Left lung (tissue), 10 donors: ENCODE measurements around the gene TGM1. TPM values are rescaled to one million over a fixed set of nuclear protein-coding genes. Genes with fewer than 3 reads are reported as not detected.
A peak's percentile ranks its signal among the peaks of the same experiment; 100 is the strongest.
"Not testable (repeated sequence)": the region's sequence is repeated elsewhere in the genome, so short reads cannot be mapped to it uniquely, and the experiment has no call there.

Experiments used
- ATAC-seq: fragments of 200-7000 bp; cut with Tn5 transposase; one replicate; pipeline ENCODE4 v1.9.1; 2020; ENCODE audit warnings: moderate library complexity
- DNase-seq, 4 donors: peaks; one replicate each; pipeline ENCODE4 v3.0.0-alpha.2; 2013 to 2020
- H3K27ac ChIP-seq, 2 donors: fragments of 200-600 bp; sonication (generic) in 1 of 2; one replicate each; pipeline versions ENCODE4 v1.5.0 to v1.8.0; 2020 to 2021
- H3K27me3 ChIP-seq, 2 donors: fragments of 200-600 bp; sonication (generic) in 1 of 2; one replicate each; pipeline versions ENCODE4 v1.5.0 to v1.8.0; 2020 to 2021
- H3K36me3 ChIP-seq, 2 donors: fragments of 200-600 bp; sonication (generic) in 1 of 2; one replicate each; pipeline versions ENCODE4 v1.5.0 to v1.8.0; 2020 to 2021
- H3K4me1 ChIP-seq, 2 donors: fragments of 200-600 bp; one replicate each; pipeline ENCODE4 v1.8.0; 2021
- H3K4me3 ChIP-seq, 2 donors: fragments of 200-600 bp; sonication (generic) in 1 of 2; one replicate each; pipeline versions ENCODE4 v1.5.0 to v1.8.0; 2020 to 2021; ENCODE audit warnings: mild to moderate bottlenecking in 1 of 2
- H3K9me3 ChIP-seq, 2 donors: fragments of 200-600 bp; sonication (generic) in 1 of 2; one replicate each; pipeline versions ENCODE4 v1.5.0 to v1.8.0; 2020 to 2021
- intact Hi-C, 2 donors: fragments of 100-400 bp; cut with DNase I; formaldehyde crosslinking; loops; one replicate each; pipeline versions ENCODE4 v1.11.2 to v1.14.2; 2022
- polyA plus RNA-seq, 6 donors: library from polyadenylated mRNA; unstranded; fragments of 120-200 nt; gene quantifications; one replicate each; pipeline ENCODE4 v1.2.1, GENCODE V29; 2013; ENCODE audit not compliant: insufficient read length in 6 of 6
- total RNA-seq, 2 donors: library from RNA; stranded (reverse); fragmentation: NEBNext Ultra II Directional; extraction: Animal tissue kit (Norgen Biotek cat#: 25700); gene quantifications; one replicate each; pipeline ENCODE4 v1.2.1, GENCODE V29; 2021
- TF ChIP-seq, protein P1 (sequence below), 2 donors: fragments of 200-600 bp; sonication (generic) in 1 of 2; IDR thresholded peaks; one replicate each; pipeline versions ENCODE4 v1.5.0 to v1.8.0; 2021; ENCODE audit warnings: antibody characterized with exemption in 2 of 2
- donor health status: DM: no; HTN: yes; CAD: no.
- donor health status: DM: no; HTN: no; CAD: no.

TGM1 gene
- total and polyA plus RNA-seq, 8 donors, result 2.6 to 9.6 (median 3.6) TPM

DNA sequence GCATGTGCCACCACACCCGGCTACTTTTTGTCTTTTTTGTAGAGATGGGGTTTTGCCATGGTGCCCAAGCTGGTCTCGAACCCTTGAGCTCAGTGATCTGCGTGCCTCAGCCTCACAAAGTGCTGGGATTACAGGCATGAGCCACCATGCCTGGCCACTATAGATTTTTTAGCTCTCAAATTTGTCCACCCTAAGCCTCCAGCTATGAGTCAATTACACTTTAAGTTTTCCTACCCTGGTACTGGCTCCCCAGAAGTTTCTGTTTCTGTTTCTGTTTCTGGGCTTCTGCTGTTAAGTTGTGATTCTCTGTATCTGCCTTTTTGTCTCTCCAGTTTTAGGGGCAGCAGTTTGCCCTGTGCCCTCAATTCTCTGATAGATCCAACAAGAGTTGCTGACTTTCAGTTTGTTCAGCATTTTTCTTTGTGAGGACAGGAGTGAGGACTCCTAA, 16.2 kb downstream of the TGM1 start:
- Histone ChIP-seq H3K4me3 (no peak overlapping the region), H3K36me3 (peaks cover 0 to 8% of the 10 kb centered on the region in 2 donors), H3K9me3 (no peaks in the 10 kb centered on the region), H3K27ac (no peak overlapping the region), H3K4me1 (peaks cover 7 to 19% of the 10 kb centered on the region in 2 donors), H3K27me3 (no peaks in the 10 kb centered on the region)
- DNase-seq (no peak), ATAC-seq (no peak)
- TF ChIP-seq, protein P1, sequence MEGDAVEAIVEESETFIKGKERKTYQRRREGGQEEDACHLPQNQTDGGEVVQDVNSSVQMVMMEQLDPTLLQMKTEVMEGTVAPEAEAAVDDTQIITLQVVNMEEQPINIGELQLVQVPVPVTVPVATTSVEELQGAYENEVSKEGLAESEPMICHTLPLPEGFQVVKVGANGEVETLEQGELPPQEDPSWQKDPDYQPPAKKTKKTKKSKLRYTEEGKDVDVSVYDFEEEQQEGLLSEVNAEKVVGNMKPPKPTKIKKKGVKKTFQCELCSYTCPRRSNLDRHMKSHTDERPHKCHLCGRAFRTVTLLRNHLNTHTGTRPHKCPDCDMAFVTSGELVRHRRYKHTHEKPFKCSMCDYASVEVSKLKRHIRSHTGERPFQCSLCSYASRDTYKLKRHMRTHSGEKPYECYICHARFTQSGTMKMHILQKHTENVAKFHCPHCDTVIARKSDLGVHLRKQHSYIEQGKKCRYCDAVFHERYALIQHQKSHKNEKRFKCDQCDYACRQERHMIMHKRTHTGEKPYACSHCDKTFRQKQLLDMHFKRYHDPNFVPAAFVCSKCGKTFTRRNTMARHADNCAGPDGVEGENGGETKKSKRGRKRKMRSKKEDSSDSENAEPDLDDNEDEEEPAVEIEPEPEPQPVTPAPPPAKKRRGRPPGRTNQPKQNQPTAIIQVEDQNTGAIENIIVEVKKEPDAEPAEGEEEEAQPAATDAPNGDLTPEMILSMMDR (IDR thresholded peaks at IDR 0.05), result no peak
- intact Hi-C loops, result no loop called here

DNA sequence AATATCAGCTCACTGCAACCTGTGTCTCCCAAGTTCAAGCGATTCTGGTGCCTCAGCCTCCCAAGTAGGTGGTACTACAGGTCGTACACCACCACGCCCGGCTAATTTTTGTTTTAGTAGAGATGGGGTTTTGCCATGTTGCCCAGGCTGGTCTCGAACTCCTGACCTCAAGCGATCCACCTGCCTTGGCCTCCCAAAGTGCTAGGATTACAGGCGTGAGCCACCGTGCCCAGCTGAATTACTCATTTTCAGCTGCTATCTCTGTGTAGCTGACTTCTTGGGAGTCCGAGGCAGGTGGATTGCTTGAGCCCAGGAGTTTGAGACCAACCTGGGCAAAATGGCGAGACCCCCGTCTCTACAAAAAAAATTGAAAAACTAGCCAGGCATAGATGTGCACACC, 17.6 kb downstream of the TGM1 start:
- DNase-seq, ATAC-seq, H3K27me3 ChIP-seq, H3K27ac ChIP-seq, intact Hi-C loops, H3K9me3 ChIP-seq, H3K4me3 ChIP-seq: not testable (repeated sequence)
- Histone ChIP-seq H3K4me1 (peaks cover 20 to 24% of the 10 kb centered on the region in 2 donors), H3K36me3 (peaks cover 0 to 18% of the 10 kb centered on the region in 2 donors)

DNA sequence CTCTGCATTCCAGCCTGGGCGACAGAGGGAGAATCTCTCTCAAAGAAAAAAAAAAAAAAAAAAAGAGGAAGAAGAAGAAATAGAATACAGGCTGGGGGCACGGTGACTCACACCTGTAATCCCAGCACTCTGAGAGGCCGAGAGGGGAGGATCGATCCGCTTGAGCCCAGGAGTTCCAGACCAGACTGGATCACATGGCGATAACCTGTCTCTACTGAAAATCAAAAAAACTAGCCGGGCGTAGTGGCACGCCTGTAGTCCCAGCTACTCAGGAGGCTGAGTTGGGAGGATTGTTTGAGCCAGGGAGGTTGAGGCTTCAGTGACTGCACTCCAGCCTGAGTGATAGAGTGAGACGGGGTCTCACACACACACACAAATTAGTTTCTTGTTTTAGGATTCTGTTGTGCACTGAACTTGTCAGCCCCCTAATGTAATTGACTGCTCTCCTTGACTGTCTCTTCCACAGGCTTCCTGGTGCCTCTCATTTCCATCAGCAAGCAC, 19.6 kb downstream of the TGM1 start:
- intact Hi-C loops, result loop anchor here in 1 of 2 donors (5.0 kb wide), 1 partner anchor 54 kb away; the partner anchor contains the start of genes DHRS1 and NOP9
- H3K4me3 ChIP-seq, result peak overlapping the region; percentile 80 to 85
- peaks cover 0 to 30% of the 10 kb centered on the region in 2 donors for H3K36me3 ChIP-seq
- peak overlapping the region; percentile 99 to 100 for H3K27ac ChIP-seq
- no peaks in the 10 kb centered on the region for H3K27me3 ChIP-seq
- ATAC-seq (no peak), DNase-seq (peak in 1 of 4 donors; percentile 21)
- H3K4me1 ChIP-seq, result peaks cover 30 to 44% of the 10 kb centered on the region in 2 donors
- TF ChIP-seq, protein P1 (IDR thresholded peaks at IDR 0.05), result no peak
- H3K9me3 ChIP-seq, result no peaks in the 10 kb centered on the region

DNA sequence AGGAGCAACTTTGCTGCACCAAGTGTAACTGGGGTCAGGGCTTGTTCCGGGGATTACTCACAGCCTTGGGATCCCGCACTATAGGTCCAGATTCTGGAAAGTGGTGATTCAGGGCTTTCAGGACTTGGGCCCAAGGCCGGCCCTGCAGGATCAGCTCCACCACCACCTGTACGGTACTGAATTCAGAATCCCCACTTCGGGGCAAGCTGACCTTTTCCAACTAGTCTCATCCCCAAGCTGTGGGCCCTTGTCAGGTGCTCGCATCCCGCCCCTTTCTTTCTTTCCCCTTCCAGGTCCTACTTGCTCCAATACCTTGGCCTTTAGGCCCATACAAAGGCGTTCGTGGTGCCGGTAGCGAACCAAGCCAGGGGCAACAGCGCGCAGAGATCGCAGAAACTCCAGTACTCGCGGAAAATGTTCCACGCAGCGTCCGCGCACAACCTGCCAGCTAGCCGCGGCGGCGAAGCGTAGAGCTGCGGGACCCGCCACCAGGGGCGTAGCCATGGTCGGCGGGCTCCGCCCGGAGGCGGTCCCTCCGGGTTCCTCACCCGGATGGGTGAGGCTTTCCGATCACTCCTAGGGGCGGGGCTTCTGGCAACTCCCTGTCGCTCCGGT, 21.0 kb downstream of the TGM1 start:
- TF ChIP-seq, protein P1 (IDR thresholded peaks at IDR 0.05), result peak; percentile 62 to 78
- intact Hi-C loops, result loop anchor here in 1 of 2 donors (5.0 kb wide), 1 partner anchor 55 kb away; the partner anchor contains the start of genes DHRS1 and NOP9
- peak overlapping the region; percentile 80 to 85 for H3K4me3 ChIP-seq
- H3K36me3 ChIP-seq, result peaks cover 0 to 44% of the 10 kb centered on the region in 2 donors
- no peaks in the 10 kb centered on the region for H3K9me3 ChIP-seq
- ATAC-seq (peak; percentile 95), DNase-seq (peak in 3 of 4 donors; percentile 95 to 98 (median 95))
- H3K4me1 ChIP-seq, result peaks cover 30 to 55% of the 10 kb centered on the region in 2 donors
- H3K27ac ChIP-seq, result peak overlapping the region; percentile 99 to 100
- no peaks in the 10 kb centered on the region for H3K27me3 ChIP-seq

DNA sequence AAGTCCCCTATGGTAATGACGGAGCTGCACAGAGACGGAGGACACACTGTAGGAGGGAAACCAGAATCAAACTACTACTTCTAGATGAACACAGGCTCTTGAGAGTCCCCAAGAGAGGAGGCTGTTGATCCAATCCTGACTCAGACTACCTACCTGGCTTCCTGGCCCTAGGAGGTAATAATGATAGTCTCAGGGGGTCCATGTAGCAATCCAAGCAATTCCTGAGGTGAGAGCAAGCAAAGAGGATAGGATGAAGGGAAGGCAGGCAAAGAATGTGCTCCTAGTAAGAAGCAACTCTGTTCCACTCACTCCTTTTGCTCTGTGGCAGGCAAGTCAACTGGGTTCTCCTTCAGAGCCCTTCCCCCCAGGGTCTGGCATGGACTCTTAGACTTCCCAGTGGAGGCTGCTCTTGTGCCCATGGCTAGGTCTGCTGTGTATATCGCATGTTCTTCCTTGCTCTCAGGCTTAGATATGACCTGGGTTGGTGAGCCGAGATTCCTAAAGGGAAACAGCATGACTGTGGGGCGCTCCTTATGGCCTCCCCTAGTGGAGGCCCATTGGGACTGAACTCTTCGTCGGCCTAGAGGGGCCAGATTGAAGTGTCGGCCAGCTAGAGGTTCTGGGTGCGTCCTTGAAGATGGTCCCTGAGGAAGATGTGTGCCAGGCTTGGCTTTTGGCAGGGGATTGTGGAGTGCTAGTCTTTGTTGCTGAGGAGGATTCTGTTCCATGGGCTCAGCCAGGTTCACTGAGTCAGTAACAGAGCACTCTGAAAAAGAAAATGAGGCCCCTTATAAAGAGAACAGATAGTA, 22.7 kb downstream of the TGM1 start:
- peaks cover 0 to 61% of the 10 kb centered on the region in 2 donors for H3K36me3 ChIP-seq
- no peaks in the 10 kb centered on the region for H3K27me3 ChIP-seq
- peak overlapping the region in 1 of 2 donors; percentile 100 for H3K27ac ChIP-seq
- H3K9me3 ChIP-seq, result no peaks in the 10 kb centered on the region
- no peak for DNase-seq
- H3K4me1 ChIP-seq, result peaks cover 30 to 60% of the 10 kb centered on the region in 2 donors
- intact Hi-C loops, result loop anchor here in 1 of 2 donors (5.0 kb wide), 1 partner anchor 57 kb away; the partner anchor contains the start of genes DHRS1 and NOP9
- peak overlapping the region in 1 of 2 donors; percentile 80 for H3K4me3 ChIP-seq
- TF ChIP-seq, protein P1 (IDR thresholded peaks at IDR 0.05), result no peak
- ATAC-seq, result no peak
